A549 (cell line): Measurements from ENCODE around the gene CDH22. TPM values are rescaled to one million over a fixed set of nuclear protein-coding genes. Genes with fewer than 3 reads are reported as not detected.

ENCODE experiments used
- ATAC-seq, 2 experiments: fragments of 200-7000 bp in 1 of 2; fragments of >200 bp in 1 of 2; cut with Nextera tagmentation in 1 of 2; cut with Tn5 transposase in 1 of 2; 3 replicates each; pipeline versions ENCODE4 v1.8.0 to v1.9.1; 2018 to 2020; ENCODE audit warnings: mild to moderate bottlenecking in 1 of 2, moderate library complexity in 1 of 2
- CTCF ChIA-PET: fragments of 300-600 bp; sonication (Branson Sonifier 250); formaldehyde crosslinking; extraction: SDS; loops from one replicate; lab custom pipeline; 2021; ENCODE audit warnings: antibody characterized with exemption, inconsistent platforms; lab: Yijun Ruan, JAX
- POLR2A ChIA-PET: fragments of 350-600 bp; formaldehyde crosslinking; extraction: SDS; loops from one replicate; lab custom pipeline; 2021; ENCODE audit warnings: antibody characterized with exemption, inconsistent platforms; lab: Yijun Ruan, JAX
- DNase-seq, 2 experiments: peaks; one replicate each; pipeline versions ENCODE4 v3.0.0 to v3.0.0-alpha.2; 2011 to 2016; ENCODE audit warnings: low read depth in 1 of 2, low spot score in 1 of 2
- FAIRE-seq: peaks from 2 replicates; lab custom pipeline; 2011; peaks lifted over from hg19 to GRCh38; lab: Jason Lieb, UNC
- H3K27ac ChIP-seq, 2 experiments: fragments of >200 bp; sonication (Bioruptor Twin); formaldehyde crosslinking; 3 replicates each; pipeline ENCODE4 v1.5.1; 2016 to 2017
- H3K4me1 ChIP-seq: fragments of >200 bp; sonication (Bioruptor Twin); formaldehyde crosslinking; 3 replicates; pipeline ENCODE4 v1.6.1; 2016
- H3K4me2 ChIP-seq: fragments of >200 bp; sonication (Bioruptor Twin); formaldehyde crosslinking; 3 replicates; pipeline ENCODE4 v1.6.1; 2016
- H3K4me3 ChIP-seq: fragments of >200 bp; sonication (Bioruptor Twin); formaldehyde crosslinking; 3 replicates; pipeline ENCODE4 v1.5.1; 2016
- H3K9me3 ChIP-seq: fragments of >200 bp; sonication (Bioruptor Twin); formaldehyde crosslinking; 3 replicates; pipeline ENCODE4 v1.6.1; 2016
- BCL3 ChIP-seq: fragments of >200 bp; sonication (Bioruptor Twin); formaldehyde crosslinking; IDR thresholded peaks from 3 replicates; pipeline ENCODE4 v1.6.1; 2016
- CEBPB ChIP-seq, 2 experiments: fragments of >200 bp in 1 of 2; sonication (Bioruptor Twin) in 1 of 2; formaldehyde crosslinking in 1 of 2; IDR thresholded peaks; 2 replicates each; pipeline ENCODE4 v1.6.1; 2012 to 2016
- CHD4 ChIP-seq: fragments of 200-600 bp; sonication (generic); IDR thresholded peaks from 2 replicates; pipeline ENCODE4 v1.6.1; 2016; ENCODE audit warnings: antibody characterized with exemption, mild to moderate bottlenecking, borderline replicate concordance
- EHF ChIP-seq: fragments of 250-450 bp; sonication (Bioruptor Pico); IDR thresholded peaks from 2 replicates; pipeline ENCODE4 v1.5.0; 2020; ENCODE audit warnings: mild to moderate bottlenecking
- FOSL2 ChIP-seq, 2 experiments: fragments of 450-650 bp in 1 of 2; fragments of >200 bp in 1 of 2; sonication (Bioruptor Twin) in 1 of 2; formaldehyde crosslinking; IDR thresholded peaks; 2 replicates each; pipeline versions ENCODE4 v1.5.0 to v1.6.1; 2016 to 2020; ENCODE audit warnings: mild to moderate bottlenecking in 1 of 2, moderate library complexity in 1 of 2
- HMGXB4 ChIP-seq: fragments of 250-450 bp; sonication (Bioruptor Pico); IDR thresholded peaks from 2 replicates; pipeline ENCODE4 v1.5.0; 2021; ENCODE audit warnings: mild to moderate bottlenecking, moderate library complexity, borderline replicate concordance
- HOXB13 ChIP-seq: fragments of 250-450 bp; sonication (Bioruptor Pico); IDR thresholded peaks from 2 replicates; pipeline ENCODE4 v1.5.0; 2020; ENCODE audit warnings: low read depth, mild to moderate bottlenecking, moderate library complexity
- JUN ChIP-seq, 2 experiments: fragments of >200 bp; sonication (Bioruptor Twin); formaldehyde crosslinking; IDR thresholded peaks; 2 replicates in 1 of 2; 3 replicates in 1 of 2; pipeline ENCODE4 v1.6.1; 2016 to 2017
- JUNB ChIP-seq: fragments of >200 bp; sonication (Bioruptor Twin); formaldehyde crosslinking; IDR thresholded peaks from 2 replicates; pipeline ENCODE4 v1.6.1; 2016
- MAFK ChIP-seq: fragments of 450-650 bp; IDR thresholded peaks from 2 replicates; pipeline ENCODE4 v1.6.1; 2014; ENCODE audit not compliant: partially characterized antibody
- NFE2L2 ChIP-seq: fragments of 150-350 bp; conservative IDR thresholded peaks from 2 replicates; pipeline ENCODE4 v1.6.1; 2014; ENCODE audit warnings: low read length
- NR3C1 ChIP-seq: fragments of >200 bp; sonication (Bioruptor Twin); formaldehyde crosslinking; IDR thresholded peaks from 3 replicates; pipeline ENCODE4 v1.6.1; 2017
- POLR2A ChIP-seq: IDR thresholded peaks from 2 replicates; pipeline ENCODE4 v1.6.1; 2012; ENCODE audit warnings: mild to moderate bottlenecking, low read length
- RAD21 ChIP-seq, 2 experiments: fragments of >200 bp in 1 of 2; sonication (Bioruptor Twin) in 1 of 2; formaldehyde crosslinking in 1 of 2; IDR thresholded peaks in 1 of 2; conservative IDR thresholded peaks in 1 of 2; 2 replicates in 1 of 2; 3 replicates in 1 of 2; pipeline ENCODE4 v1.6.1; 2012 to 2018; ENCODE audit warnings: inconsistent platforms in 1 of 2
- RCOR1 ChIP-seq: fragments of 150-350 bp; IDR thresholded peaks from 2 replicates; pipeline ENCODE4 v1.6.1; 2014; ENCODE audit warnings: antibody characterized with exemption, low read length, low read depth
- REST ChIP-seq: fragments of 200-600 bp; sonication (generic); IDR thresholded peaks from 2 replicates; pipeline ENCODE4 v1.6.1; 2016; ENCODE audit warnings: antibody characterized with exemption, mild to moderate bottlenecking, moderate library complexity
- RNF2 ChIP-seq: fragments of 200-600 bp; sonication (generic); IDR thresholded peaks from 2 replicates; pipeline ENCODE4 v1.6.1; 2016; ENCODE audit warnings: low read depth, mild to moderate bottlenecking, antibody characterized with exemption, moderate library complexity, borderline replicate concordance
- SMC3 ChIP-seq: fragments of >200 bp; sonication (Bioruptor Twin); formaldehyde crosslinking; IDR thresholded peaks from 3 replicates; pipeline ENCODE4 v1.6.1; 2018; ENCODE audit warnings: inconsistent platforms
- ZSCAN20 ChIP-seq: fragments of 250-450 bp; sonication (Bioruptor Pico); IDR thresholded peaks from 2 replicates; pipeline ENCODE4 v1.8.0; 2022; ENCODE audit warnings: mild to moderate bottlenecking, moderate library complexity
- WGBS: methylation state at CpG from one replicate; pipeline ENCODE4 v1.1.6; 2017; ENCODE audit errors: missing lambda C conversion rate; 5-methylcytosine and 5-hydroxymethylcytosine counted together
- polyA plus RNA-seq, 4 experiments: library from polyadenylated mRNA; depleted of rRNA in 3 of 4; stranded (reverse); fragments of >200 nt; fragmentation: RNase III in 1 of 4; extraction: RNeasy Plus Mini Kit Qiagen cat#74134 plus additional on column Dnase treatment in 1 of 4; gene quantifications; 2 replicates in 3 of 4; 3 replicates in 1 of 4; pipeline ENCODE4 v1.2.3, GENCODE V29; 2011 to 2017

The CDH22 gene
- polyA plus RNA-seq, 2 of the 4 experiments (the other 2 are of a cell fraction): not detected

GRCh38 chr20:46352370-46352938 is 44.2 kb upstream of the CDH22 start:
- WGBS: 88% methylated on average over 18 of the region's 18 CpGs
- CTCF ChIA-PET: interaction anchor here (0.9 to 1.4 kb wide), 3 partner anchors 12 to 224 kb away, joined by 3 to 4 read pairs (median 3); no protein-coding TSS in a partner anchor
- FAIRE-seq: no peak

GRCh38 chr20:46351357-46352058 is 43.2 kb upstream of the CDH22 start:
- 87% methylated on average over 7 of the region's 7 CpGs for WGBS
- Histone ChIP-seq H3K9me3 (no peaks in the 10 kb centered on the region), H3K4me3 (no peak overlapping the region), H3K27ac (no peak overlapping the region), H3K4me2 (no peak overlapping the region), H3K4me1 (peaks cover 14% of the 10 kb centered on the region)
- ChIA-PET POLR2A (no interaction called here), CTCF (interaction anchor here (1.1 kb wide), 1 partner anchor 13 kb away, joined by 3 read pairs; no protein-coding TSS in a partner anchor)
- DNase-seq (no peak), FAIRE-seq (no peak), ATAC-seq (no peak)
- TF ChIP-seq JUN (IDR thresholded peaks at IDR 0.05) (no peak), CEBPB (IDR thresholded peaks at IDR 0.05) (no peak), EHF (no peak), HMGXB4 (CRISPR knock-in tag) (no peak), ZSCAN20 (no peak), MAFK (no peak), RAD21 (conservative IDR thresholded peaks at IDR 0.05 in 1 of 2, IDR thresholded peaks at IDR 0.05 in 1 of 2) (no peak), JUNB (no peak), RCOR1 (no peak), REST (no peak), BCL3 (no peak), POLR2A (no peak), HOXB13 (CRISPR knock-in tag) (no peak), NR3C1 (no peak), NFE2L2 (no peak), FOSL2 (IDR thresholded peaks at IDR 0.05) (no peak), FOSL2 (CRISPR knock-in tag; IDR thresholded peaks at IDR 0.05) (no peak), RNF2 (no peak), CHD4 (no peak)

More at GRCh38 chr20:46352370-46352938, 44.2 kb upstream of the CDH22 start:
- ATAC-seq (no peak), DNase-seq (no peak)
- Histone ChIP-seq H3K4me1 (peaks cover 14% of the 10 kb centered on the region), H3K4me3 (no peak overlapping the region), H3K27ac (no peak overlapping the region), H3K4me2 (no peak overlapping the region), H3K9me3 (no peaks in the 10 kb centered on the region)
- POLR2A ChIA-PET: no interaction called here
- no peak for TF ChIP-seq SMC3
